GM12892 (cell line): Measurements from ENCODE around the gene TCF19.

Experiments used
- POLR2A ChIP-seq: IDR thresholded peaks from 2 replicates; pipeline ENCODE4 v1.6.1; 2011; ENCODE audit warnings: low read depth, low read length, control low read depth
- POLR2AphosphoS5 ChIP-seq: IDR thresholded peaks from 2 replicates; pipeline ENCODE4 v1.6.1; 2011; ENCODE audit warnings: low read depth, low read length, control low read depth

- TF ChIP-seq POLR2AphosphoS5, result no peak
- no peak for TF ChIP-seq POLR2A
These were observed 8.5 kb upstream of the TCF19 start for GRCh38 chr6:31149827-31150447.
